Measurements from ENCODE around the gene VPS11. TPM values are rescaled to one million over a fixed set of nuclear protein-coding genes. Genes with fewer than 3 reads are reported as not detected.

VPS11 gene
- polyA plus RNA-seq, 1 donor, result 29.4 TPM

DNA sequence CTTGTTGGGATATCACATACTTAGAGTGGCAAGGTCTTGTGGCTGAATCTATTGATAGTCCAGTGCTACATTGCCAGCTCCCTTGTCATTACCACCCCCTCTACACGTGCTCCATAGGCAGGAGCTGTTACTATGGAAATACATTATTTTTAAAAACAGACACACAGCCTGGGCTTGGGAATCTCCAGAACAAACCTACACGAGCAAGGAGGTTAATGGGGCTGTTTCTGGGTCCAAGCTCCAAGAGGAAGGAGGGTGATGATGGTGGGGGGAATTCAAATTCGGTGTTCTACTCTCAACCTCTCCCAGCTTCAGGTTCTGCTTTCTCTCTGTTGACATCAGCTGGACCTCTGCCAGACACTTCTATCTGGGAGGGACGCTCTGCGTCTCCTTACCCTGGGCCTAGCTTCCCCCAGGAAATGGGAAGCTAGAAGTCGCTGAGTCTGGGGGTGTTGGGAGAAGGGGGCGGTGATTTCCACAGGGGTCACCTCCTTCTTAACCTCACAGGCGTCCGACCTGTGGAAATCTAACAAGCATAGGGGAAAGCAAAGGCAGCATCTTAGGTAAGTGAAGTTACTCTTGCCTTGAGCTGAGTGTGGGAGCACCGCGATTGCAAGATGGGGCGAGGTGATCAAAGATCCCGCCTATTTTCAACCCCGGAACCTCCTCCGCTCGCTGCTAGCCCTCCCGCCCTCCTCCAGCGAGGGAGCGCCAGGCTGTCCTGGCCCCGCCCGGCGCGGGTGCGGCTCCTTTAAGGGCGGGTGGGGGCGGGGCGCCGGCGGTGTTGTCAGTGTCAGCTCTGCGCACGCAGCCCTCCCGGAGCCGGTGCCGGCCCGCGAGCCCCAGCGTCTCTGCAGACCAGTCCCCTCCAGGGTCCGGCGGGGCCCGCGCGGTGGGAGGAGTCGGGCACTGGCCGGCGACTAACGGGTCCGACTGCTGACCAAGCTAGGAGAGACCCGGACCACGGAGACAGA, 39.2 kb downstream of the VPS11 start, which contains the start of gene C2CD2L:
Gene C2CD2L, plus strand, starts transcription at position 781 of the 974 bp plus-strand sequence. CDS start 398 bp downstream, outside the sequence.
- peak; percentile 92 for DNase-seq

DNA sequence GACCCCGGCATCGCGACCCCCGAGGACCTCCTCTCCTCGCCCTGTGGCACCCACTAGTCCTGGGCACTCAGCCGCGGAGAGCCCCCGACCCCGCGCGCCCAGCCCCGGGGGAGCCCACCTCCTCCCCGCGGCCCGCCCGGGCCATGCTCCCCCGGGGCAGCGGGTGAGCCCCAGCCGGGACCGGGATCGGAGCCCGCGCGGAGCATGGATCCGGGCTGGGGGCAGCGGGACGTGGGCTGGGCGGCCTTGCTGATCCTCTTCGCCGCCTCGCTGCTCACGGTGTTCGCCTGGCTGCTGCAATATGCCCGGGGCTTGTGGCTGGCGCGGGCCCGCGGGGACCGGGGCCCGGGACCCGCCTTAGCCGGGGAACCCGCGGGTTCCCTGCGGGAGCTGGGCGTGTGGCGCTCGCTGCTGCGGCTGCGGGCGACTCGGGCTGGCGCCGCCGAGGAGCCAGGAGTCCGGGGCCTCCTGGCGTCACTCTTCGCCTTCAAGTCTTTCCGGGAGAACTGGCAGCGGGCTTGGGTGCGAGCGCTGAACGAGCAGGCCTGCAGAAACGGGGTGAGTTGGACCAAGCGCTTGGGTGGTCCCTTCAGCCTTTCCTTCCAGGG, 40.0 kb downstream of the VPS11 start:
- no peak for DNase-seq

DNA sequence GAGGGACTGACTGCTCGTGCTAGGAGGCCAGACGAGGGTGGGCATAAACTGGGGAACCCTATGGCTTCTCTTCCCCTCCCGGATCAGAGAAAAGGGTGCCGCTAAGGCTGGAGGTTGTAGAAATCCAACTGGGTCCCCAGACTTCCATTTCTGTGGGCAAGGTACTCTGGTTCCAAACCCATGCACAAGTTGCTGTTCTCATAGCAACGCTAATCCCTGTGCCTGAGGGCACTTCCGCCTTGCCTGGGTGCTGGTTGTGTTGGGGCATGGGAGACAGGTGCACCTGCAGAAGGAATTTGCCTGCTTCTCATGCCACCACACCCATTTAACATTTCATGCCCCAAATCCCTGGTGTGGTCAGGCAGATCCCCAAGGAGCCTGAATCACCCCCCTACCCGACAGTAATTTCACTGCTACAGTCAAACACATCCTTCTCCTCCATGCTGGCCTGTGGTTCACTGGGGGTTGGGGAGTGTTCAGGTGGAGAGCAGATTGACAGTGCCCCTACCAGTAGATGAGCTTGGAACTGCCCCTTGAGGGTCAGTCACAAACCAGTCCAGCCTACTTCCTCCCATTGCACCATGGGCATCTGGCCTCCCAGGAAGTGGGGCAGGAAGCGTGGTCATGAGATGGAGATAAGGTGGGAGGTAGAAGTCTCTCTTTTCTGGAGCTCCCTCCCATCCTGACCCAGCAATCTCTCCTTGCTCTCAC, 40.7 kb downstream of the VPS11 start:
- no peak for DNase-seq

DNA sequence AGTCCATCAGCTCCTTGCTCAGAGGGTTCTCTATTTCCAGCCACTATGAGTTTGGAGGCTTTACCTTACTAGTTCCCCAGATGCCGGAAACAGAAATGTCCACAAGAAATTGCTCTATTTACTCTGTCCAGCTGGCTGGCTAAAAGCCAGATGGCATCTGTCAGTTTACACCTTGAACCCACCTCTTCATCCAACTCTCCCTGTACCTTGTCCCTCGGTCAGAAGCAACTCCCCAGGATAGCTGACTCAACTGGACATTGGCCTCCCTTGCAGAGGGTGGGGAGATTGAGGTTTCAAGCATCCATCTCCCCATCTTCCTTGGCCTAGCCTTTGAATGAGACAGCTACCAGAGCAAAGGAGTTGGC, 41.2 kb downstream of the VPS11 start:
- no peak for DNase-seq

DNA sequence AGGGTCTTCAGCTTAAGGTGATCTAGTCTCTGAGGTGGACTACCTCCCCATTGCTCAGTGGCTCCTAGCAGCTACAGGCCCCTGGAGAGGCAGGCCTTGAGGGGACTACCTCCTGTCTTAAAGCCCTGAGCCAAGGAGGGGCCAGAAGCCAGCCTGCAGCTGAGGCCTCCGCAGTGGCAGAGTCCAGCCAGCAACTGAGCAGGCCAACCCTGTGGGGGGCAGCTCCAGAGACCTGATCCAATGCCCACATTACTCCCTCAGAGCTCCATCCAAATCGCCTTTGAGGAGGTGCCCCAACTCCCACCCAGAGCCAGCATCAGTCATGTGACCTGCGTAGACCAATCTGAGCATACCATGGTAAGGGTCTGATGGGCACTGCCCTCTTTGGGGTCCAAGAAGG, 42.2 kb downstream of the VPS11 start:
- DNase-seq, result no peak

DNA sequence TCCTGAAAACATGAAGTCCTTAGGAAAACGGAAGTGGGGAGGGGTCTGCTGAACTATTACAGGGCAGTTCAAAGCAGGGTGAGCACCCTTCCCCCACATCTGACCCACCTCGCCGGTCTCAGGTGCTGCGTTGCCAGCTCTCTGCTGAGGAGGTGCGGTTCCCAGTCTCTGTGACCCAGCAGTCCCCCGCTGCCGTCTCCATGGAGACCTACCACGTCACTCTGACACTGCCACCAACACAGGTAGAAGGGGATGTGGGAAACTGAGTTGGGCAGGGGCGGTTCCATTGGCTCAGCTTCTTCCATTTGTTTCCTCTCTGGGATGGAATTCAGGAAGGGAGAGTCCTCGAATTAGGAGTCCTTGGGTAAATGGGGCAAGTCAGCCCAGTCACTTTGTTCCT, 42.8 kb downstream of the VPS11 start:
- no peak for DNase-seq

DNA sequence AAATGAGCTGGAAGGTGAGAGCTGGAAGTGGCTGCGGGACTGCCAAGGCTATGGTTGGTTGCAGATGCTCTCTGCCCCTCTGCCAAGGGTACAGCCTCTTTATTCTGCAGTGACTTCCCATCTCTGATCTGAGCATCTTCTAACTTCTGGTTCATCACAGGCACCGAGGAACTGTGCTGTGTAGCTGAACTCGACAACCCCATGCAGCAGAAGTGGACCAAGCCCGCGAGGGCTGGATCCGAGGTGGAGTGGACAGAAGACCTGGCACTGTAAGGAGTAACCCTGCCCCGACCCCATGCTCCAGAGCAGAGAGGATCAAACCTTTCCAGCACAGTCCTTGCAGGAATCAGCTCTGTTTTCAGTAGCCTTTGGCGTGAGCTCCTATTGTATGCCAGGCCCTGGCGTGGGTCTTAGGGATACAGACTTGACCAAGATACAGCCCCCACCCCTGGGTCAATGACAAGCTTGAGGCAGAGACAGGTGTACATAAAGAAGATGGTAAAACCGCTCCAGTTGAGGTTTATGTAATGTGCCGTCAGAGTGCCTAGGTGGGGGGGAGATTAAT, 43.8 kb downstream of the VPS11 start:
- DNase-seq, result no peak

DNA sequence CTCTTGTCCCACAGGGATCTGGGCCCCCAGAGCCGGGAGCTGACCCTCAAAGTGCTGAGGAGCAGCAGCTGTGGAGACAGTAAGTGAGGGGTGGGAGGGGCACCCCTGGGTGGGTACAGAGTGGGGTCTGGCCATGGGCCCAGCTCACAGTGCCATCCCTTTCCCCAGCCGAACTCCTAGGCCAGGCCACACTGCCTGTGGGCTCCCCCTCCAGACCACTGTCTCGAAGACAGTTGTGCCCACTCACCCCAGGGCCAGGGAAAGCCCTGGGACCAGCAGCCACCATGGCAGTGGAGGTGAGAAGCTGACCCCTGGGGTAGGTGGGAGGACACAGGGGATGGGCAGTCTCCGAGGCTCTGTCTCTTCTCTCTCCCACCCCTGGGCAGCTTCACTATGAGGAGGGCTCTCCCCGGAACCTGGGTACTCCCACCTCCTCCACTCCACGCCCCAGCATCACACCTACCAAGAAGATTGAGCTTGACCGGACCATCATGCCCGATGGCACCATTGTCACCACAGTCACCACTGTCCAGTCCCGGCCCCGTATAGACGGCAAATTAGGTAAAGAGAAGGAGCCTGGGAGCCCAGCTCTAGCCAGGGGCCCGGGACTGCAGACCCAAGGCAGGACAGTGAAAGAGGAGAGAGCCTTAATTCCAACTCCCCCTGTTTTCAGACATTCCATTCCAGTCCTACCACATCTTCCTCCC, 44.8 kb downstream of the VPS11 start:
- DNase-seq, result no peak

DNA sequence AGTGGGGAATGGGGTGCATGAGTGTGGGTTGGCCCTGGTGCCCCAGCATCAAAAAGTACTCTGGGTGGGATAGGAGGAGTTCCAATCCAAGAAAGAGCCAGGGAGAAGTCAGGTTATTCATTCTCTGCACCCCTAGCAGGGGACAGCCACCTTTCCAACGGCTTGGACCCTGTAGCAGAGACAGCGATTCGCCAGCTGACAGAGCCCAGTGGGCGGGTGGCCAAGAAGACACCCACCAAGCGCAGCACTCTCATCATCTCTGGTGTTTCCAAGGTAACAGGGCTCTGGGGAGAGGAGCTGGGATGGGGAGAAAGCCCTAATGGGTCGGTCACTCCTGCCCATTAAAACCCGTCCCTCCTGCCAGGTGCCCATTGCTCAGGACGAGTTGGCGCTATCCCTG, 46.1 kb downstream of the VPS11 start:
- no peak for DNase-seq

DNA sequence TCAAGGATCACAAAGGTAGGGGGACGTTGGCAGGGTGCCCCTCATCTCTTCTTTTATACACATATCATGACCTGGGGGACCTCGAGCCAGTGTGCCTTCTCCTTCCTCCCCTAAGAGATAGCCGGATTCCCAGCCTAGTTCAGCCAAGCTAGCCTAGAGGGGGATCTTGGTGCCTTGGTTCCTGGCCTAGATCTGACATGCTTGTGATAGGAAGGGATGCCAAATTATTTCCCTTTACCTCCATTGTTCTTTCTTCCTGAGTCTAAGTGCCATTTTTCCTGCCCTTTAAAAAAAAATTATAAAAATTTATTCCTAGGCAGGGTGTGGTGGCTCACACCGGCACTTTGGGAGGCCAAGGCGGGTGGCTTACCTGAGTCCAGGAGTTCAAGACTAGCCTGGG, 46.7 kb downstream of the VPS11 start:
- no peak for DNase-seq

DNA sequence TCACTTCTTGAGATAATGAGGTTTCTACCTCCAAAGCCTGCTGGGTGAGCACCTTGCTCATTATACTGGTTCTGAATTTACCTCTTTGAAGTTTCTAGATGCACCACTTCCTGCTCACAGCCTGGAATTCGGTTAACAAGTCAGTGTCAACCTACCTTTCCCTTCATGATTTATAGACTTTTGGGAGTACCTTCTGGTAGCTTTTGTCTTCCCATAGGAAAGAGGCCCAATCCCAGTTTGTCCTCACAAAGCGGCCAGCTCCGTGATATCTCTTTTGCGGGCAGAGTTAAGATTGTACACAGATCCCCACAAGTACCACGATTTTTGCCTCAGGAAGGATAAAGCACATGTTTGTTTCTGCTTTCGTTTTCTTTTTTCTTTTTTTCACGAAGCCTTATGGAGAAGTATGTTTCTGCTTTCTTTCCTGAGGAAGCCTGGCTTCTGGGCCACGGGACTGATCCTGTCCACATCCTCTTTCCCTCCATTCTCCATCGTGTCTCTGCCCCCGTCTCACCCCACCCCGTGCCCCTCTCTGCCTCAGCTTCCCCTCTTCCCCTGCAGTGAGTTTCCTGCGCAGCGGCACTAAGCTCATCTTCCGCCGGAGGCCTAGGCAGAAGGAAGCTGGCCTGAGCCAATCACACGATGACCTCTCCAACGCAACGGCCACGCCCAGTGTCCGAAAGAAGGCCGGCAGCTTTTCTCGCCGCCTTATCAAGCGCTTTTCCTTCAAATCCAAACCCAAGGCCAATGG, 48.0 kb downstream of the VPS11 start:
- DNase-seq, result no peak

DNA sequence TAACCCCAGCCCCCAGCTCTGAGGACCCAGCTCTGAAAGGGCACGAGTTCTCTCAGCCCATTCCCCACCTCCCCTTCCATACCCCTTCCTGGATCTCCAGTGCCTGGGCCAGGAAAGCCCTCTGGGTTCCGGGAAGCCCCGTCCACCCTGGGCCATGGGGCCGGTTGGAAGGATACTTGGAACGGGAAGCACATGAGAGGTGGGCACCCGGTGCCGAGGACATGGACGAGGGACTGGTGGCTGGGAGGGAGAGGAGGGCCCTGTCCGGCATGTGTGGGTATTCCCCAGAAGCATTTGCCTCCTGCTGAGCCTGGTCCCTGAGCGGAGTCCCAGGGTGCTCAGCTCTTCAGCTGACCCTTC, 48.6 kb downstream of the VPS11 start:
- DNase-seq, result no peak

DNA sequence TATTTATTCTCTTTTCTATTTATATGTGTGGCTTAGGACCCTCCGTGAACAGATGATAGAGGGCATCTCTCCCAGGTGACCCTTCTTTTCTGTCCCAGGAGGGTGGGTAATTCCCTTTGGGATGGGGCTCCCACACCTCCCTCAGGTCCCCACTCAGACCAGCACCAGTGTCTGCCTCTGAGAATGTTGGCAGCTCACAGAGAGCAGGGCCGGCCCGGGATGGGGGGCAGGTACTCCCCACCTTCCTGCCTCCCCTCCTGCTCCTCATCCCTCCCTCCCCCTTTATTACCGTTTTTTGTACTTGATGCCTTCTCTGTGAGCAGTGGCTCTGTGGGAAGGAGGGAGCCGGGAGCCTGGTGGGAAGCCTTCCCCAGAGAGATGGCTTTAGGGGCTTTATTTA, 49.0 kb downstream of the VPS11 start:
- no peak for DNase-seq

DNA sequence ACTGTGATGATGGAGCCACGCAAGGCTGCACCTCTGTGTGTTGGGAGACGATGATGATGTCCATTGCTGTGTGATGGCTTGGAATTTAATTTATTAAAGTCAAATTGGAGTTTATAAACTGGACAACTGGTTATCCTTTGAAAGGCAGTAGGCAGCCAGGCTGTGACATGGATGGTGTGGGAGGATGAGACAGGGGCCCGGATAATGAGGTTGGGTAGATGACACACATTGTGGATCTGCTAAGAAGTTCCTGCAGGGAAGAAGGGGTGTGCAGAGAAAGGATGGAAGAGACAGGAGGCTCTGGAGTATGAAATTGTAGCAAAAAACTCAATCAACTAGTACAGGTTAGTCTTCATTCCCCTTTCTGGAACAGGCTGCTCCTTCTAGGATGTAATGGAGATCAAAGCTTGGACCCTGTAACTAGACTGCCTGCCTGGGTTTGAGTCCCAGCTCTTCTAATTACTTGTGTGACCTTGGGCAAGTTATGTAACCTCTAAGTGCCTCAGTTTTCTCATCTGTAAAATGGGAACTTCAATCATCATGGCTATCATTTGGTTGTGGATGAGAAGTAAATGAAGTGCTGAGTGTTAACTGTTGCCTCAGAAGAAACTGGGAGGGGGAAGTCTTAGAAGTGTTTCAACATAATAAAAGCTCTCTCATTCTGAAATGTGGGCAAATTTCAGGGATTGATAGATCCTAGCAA, 49.5 kb downstream of the VPS11 start:
- DNase-seq, result no peak

DNA sequence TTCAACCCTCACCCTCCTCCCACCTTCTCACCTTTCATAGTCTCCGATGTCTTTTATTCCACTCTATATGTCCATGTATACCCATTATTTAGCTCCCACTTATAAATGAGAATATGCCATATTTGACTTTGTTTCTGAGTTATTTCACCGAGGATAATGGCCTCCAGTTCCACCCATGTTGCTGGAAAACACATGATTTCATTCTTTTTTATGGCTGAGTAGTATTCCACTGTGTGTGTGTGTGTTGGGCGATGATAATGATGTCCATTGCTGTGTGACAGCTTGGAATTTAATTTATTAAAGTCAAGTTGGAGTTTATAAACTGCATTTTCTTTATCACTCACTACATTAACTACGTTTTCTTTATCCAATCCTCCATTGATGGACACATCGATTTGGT, 50.6 kb downstream of the VPS11 start:
- no peak for DNase-seq

DNA sequence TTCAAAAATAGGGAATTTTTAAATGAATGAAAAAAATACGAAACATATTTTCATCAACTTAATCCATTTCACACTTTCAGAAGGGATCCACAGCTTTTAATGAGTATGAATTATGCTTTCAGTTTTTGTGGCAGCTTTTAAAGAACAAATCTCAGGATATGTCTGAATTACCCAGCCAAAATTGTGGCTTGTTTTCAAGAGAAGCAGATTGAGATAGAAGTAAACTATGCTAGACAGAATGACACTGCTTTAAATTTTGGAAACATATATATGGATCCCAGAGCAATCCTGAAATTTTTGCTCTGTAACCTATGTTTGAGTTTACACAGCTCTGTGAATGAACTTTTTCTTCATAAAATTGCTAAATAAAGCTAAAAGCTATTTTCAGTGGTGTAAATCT, 51.3 kb downstream of the VPS11 start:
- no peak for DNase-seq

DNA sequence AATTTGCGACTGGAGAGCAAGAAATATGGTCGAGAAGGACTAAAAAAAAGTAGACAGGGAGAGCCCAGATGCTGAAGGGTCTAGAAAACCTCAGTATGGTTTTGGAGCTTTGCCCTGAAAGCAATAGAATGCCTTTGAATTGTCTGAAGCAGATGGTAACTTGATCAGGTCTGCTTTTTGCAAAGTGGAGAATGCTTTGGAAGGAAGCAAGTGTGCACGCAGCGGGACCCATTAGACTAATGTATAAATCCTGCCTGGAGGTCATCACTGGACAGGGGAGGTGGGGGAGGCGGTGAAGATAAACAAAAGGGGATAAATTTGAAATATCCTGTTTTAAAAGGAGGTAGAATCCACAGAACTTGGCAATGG, 53.0 kb downstream of the VPS11 start:
- DNase-seq, result no peak

DNA sequence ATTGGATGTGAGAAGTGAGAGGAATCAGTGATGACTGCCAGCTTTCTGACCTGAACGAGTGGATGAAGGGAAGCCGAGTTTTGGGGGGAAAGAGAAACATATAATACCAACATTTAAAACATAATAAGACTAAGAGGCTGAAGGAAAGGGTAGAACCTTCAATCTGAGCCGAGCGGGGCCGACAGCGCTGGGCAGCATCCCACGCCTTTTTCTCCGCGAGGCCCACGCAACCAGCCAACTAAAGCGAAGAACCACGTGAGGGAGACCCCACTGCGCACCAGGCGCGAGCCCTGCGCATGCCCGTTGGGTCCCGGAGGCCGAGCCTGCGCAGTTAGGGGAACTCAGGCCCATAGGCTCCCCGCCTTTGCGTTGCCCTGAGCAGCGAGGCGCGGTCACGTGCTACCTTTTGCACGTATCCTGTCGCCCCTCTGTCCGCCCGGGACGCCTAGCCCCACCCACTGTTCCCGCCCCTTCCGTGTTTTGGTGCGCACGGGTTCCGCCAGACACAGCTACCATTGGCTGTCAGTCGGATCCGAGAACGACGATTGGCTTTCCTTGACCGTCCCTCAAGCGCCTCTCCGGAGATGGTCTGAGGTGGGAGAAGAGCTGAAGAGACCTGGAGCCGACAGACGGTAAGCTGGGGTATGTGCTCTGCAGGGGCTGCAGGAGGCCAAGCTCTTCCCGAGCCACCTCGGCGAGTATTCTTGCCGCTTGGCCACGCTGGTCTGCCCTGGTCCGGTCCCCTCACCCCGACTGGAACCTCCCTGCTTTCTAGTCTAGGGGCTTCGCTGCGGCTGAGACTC, 53.6 kb downstream of the VPS11 start, which contains the start of gene HINFP:
Gene HINFP, plus strand, starts transcription at position 573 of the 803 bp plus-strand sequence. CDS start 5,365 bp downstream, outside the sequence.
- peak; percentile 99 for DNase-seq

DNA sequence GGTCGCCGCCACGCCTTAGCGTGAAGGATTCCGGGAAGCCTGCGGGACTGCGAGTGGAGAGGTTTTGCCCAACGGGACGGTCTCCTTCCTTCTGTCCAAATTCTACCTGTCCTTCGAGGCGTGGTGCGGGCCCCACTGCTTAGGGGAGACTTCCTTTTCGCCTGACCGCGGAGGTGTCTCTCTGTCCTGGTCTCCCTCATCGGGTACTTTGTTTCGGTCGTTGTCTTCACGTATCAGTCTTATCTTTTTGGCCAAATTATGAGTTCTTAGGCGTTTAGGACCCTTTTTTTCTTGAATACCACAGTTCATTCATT, 54.1 kb downstream of the VPS11 start:
- DNase-seq, result no peak

DNA sequence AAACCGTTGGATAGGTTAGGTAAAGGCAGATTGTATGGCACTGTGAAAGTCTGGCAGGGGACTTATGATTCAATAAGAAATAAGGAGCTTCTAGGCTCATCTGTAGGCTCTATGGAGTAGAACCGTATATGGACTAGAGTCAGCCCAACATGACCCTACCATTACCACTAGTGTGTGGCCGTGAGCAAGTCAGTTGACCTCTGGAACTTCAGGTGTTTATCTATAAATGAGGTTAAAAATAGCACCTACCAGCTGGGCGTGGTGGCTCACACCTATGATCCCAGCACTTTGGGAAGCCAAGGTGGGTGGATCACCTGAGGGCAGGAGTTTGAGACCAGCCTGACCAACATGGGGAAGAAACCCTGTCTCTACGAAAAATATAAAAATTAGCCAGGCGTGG, 58.2 kb downstream of the VPS11 start:
- DNase-seq, result no peak

Data from hindlimb muscle (tissue), 1 donor.